ENCODE measurements around the gene SF1. TPM values are rescaled to one million over a fixed set of nuclear protein-coding genes. Genes with fewer than 3 reads are reported as not detected.

Gene SF1
- total RNA-seq, 1 donor from 2014 or later: 183 TPM

- Mint-ChIP-seq H3K4me1 (ENCODE audit: low read depth) (peaks cover 43% of the 10 kb centered on the region), H3K36me3 (ENCODE audit: low read depth) (peaks cover 30% of the 10 kb centered on the region), H3K9me3 (ENCODE audit: low read depth) (no peaks in the 10 kb centered on the region), H3K4me3 (ENCODE audit: unreplicated experiment) (no peak overlapping the region), H3K27ac (ENCODE audit: unreplicated experiment) (peak overlapping the region; percentile 41), H3K27me3 (ENCODE audit: low read depth) (no peaks in the 10 kb centered on the region)
- no peak for DNase-seq (ENCODE audit: low spot score)
- TF ChIP-seq, protein P1, sequence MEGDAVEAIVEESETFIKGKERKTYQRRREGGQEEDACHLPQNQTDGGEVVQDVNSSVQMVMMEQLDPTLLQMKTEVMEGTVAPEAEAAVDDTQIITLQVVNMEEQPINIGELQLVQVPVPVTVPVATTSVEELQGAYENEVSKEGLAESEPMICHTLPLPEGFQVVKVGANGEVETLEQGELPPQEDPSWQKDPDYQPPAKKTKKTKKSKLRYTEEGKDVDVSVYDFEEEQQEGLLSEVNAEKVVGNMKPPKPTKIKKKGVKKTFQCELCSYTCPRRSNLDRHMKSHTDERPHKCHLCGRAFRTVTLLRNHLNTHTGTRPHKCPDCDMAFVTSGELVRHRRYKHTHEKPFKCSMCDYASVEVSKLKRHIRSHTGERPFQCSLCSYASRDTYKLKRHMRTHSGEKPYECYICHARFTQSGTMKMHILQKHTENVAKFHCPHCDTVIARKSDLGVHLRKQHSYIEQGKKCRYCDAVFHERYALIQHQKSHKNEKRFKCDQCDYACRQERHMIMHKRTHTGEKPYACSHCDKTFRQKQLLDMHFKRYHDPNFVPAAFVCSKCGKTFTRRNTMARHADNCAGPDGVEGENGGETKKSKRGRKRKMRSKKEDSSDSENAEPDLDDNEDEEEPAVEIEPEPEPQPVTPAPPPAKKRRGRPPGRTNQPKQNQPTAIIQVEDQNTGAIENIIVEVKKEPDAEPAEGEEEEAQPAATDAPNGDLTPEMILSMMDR (IDR thresholded peaks at IDR 0.05): no peak
Observed at GRCh38 chr11:64762277-64762673, 16.1 kb downstream of the SF1 start.

DNA sequence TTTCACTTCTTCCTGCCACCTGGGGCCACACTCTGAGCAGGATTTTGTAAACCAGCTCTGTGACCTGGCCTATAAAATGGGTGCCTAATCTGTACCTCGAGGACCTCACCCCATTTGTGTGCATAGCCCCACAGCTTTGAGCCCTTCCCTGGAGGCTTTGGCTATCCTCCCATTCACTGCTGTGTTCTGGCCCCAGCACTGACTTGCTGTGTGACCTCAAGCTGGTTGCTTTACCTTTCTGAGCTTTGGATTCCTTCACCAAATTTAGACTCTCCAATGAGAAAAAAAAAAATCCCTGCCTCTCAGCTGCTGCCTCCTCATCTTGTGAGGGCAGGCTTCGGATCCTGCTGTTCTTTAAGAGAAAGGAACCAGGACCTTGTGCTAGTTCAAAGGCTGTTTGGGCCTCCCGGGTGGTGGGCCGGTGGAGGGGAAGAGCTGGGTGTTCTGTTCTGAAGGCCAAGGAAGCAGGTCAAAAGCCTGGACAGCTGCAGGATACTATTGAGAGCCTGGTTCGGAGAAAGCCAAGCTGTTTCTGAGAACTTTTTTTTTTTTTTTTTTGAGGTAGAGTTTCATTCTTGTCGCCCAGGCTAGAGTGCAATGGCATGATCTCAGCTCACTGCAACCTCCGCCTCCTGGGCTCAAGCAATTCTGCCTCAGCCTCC is 17.5 kb downstream of the SF1 start:
- Mint-ChIP-seq H3K9me3 (ENCODE audit: low read depth) (no peaks in the 10 kb centered on the region), H3K4me3 (ENCODE audit: unreplicated experiment) (no peak overlapping the region), H3K36me3 (ENCODE audit: low read depth) (peaks cover 24% of the 10 kb centered on the region), H3K27me3 (ENCODE audit: low read depth) (no peaks in the 10 kb centered on the region), H3K27ac (ENCODE audit: unreplicated experiment) (peak overlapping the region; percentile 22), H3K4me1 (ENCODE audit: low read depth) (peaks cover 43% of the 10 kb centered on the region)
- no peak for DNase-seq (ENCODE audit: low spot score)
- TF ChIP-seq, protein P1 (IDR thresholded peaks at IDR 0.05): no peak

DNA sequence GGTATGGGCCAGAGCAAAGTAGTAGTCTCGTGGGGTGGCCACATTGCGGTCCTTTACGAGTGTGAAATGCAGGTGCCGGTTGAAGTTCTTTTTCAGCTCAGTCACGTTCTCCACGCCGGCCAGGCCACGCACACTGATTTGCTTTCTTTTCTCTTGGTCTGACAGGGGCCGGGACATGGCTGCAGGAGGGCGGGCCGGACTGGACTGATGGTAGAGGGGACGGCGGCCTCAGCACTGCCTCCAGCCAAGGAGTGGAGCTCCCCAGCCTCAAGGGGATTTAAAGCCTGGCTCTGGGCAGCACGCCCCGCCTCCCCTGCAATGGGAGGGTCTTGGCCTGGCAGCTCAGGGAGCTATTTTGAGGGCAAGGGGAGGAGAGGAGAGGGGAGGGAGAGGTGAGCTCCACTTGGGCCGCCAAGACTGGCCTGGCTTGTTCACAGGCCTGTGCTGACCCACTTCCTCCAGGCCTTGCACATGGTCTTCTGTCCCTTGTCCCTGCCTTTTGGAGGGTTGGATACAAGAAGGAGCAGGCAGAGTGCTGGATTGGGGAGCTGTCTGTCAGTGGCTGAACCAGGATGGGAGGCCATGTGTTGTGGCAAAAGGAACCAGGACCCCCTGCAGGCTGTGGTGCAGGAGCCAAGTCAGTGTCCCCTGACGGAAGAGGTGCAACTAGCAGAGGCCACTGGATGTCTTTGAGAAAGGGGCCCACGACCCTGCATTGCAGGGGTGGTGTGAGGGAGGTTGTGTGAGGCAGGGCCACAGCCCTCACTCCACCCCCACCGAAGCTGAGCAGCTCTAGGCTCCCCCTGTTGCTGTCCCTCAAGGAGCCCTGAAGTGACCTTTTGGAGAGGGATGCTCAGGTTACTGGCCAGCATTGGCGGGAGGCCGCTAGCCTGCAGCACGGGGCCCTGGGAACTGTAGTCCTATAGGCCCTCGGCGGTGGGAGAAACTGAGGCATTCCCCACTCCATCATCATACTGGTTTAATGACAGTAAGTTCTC is 18.3 kb downstream of the SF1 start, which contains the start of gene PYGM:
PYGM (minus strand) TSS at position 253 of the 998 bp plus-strand sequence; CDS start at position 177, 76 bp downstream.
- H3K4me3 Mint-ChIP-seq (ENCODE audit: unreplicated experiment): peak within 1 kb of the TSS; percentile 28
- H3K9me3 Mint-ChIP-seq (ENCODE audit: low read depth): no peaks in the 10 kb centered on the region
- H3K36me3 Mint-ChIP-seq (ENCODE audit: low read depth): peaks cover 21% of the 10 kb centered on the region
- H3K4me1 Mint-ChIP-seq (ENCODE audit: low read depth): peaks cover 42% of the 10 kb centered on the region
- DNase-seq (ENCODE audit: low spot score): peak; percentile 83
- no peaks in the 10 kb centered on the region for H3K27me3 Mint-ChIP-seq (ENCODE audit: low read depth)
- H3K27ac Mint-ChIP-seq (ENCODE audit: unreplicated experiment): peak within 1 kb of the TSS; percentile 63
- TF ChIP-seq, protein P1 (IDR thresholded peaks at IDR 0.05): no peak

DNA sequence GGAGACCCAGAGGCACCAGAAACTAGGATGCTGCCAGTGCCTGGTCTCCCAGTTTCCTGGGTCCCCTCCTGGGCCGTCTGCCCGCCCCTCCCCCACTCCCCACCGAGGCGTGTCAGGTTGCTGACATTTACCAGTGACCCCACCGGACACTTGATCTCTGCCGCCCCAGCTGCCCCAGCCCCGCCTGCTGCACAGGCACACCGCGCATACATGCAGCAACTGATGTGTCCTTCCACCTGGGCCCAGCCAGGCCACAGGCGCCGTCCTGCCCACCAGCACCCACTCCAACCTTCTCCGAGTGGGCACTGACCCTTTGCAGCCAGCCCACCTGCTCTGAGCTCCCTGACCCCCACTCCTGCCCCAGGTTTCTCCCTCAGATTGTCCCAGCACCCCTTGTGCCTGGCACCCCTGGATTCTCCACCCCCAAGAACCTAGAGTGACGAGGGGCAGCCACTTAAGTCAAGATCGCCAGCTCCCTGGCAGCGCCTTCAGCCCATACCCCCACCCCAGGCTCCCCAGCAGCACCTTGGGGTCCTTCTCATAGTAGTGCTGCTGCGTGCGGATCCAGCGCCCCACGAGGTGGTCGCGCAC is 19.1 kb downstream of the SF1 start:
- TF ChIP-seq, protein P1 (IDR thresholded peaks at IDR 0.05): no peak
- DNase-seq (ENCODE audit: low spot score): peak; percentile 82
- Mint-ChIP-seq H3K4me3 (ENCODE audit: unreplicated experiment) (peak overlapping the region; percentile 28), H3K4me1 (ENCODE audit: low read depth) (peaks cover 34% of the 10 kb centered on the region), H3K27me3 (ENCODE audit: low read depth) (no peaks in the 10 kb centered on the region), H3K36me3 (ENCODE audit: low read depth) (peaks cover 13% of the 10 kb centered on the region), H3K9me3 (ENCODE audit: low read depth) (no peaks in the 10 kb centered on the region), H3K27ac (ENCODE audit: unreplicated experiment) (peak overlapping the region; percentile 63)

All from chondrocyte (in vitro differentiated cells).